T-helper 17 cell (primary cell): ENCODE measurements around the gene FCF1. TPM values are rescaled to one million over a fixed set of nuclear protein-coding genes. Genes with fewer than 3 reads are reported as not detected.
A peak's percentile ranks its signal among the peaks of the same experiment; 100 is the strongest.
"Not testable (repeated sequence)": the region's sequence is repeated elsewhere in the genome, so short reads cannot be mapped to it uniquely, and the experiment has no call there.

ENCODE experiments used
- ATAC-seq: fragments of 150-1000 bp; cut with Tn5 transposase; 2 replicates; pipeline ENCODE4 v1.10.0; 2021; ENCODE audit warnings: mild to moderate bottlenecking, moderate library complexity
- DNase-seq, 3 donors: peaks; one replicate each; pipeline versions ENCODE4 v3.0.0 to v3.0.0-alpha.2; 2020 to 2021
- H3K9me3 ChIP-seq: one replicate; pipeline ENCODE4 v1.7.0; 2013; ENCODE audit warnings: low read length, mild to moderate bottlenecking; ENCODE audit not compliant: control insufficient read depth, poor library complexity, severe bottlenecking
- H3K27ac Mint-ChIP-seq: one replicate; pipeline ENCODE4 v1.8.0; 2022; ENCODE audit warnings: mild to moderate bottlenecking, moderate library complexity, mixed read lengths
- H3K27me3 Mint-ChIP-seq: one replicate; pipeline ENCODE4 v1.8.0; 2022; ENCODE audit warnings: mixed read lengths
- H3K36me3 Mint-ChIP-seq: one replicate; pipeline ENCODE4 v1.8.0; 2022; ENCODE audit warnings: low read depth, mixed read lengths
- H3K4me1 Mint-ChIP-seq: one replicate; pipeline ENCODE4 v1.8.0; 2022; ENCODE audit warnings: mild to moderate bottlenecking, mixed read lengths
- H3K4me3 Mint-ChIP-seq: one replicate; pipeline ENCODE4 v1.8.0; 2022; ENCODE audit warnings: mild to moderate bottlenecking, moderate library complexity, mixed read lengths
- total RNA-seq, 4 donors: library from RNA in 2 of 4; stranded (reverse) in 2 of 4; gene quantifications; one replicate each; pipeline ENCODE4 v1.2.3 and lab custom pipeline; 2022 to 2026

FCF1 gene
- total RNA-seq, 2 donors from 2014 or later, result 37.2 to 39.5 TPM

GRCh38 chr14:74754899-74755298 lies 42.0 kb downstream of the FCF1 start:
- H3K36me3 Mint-ChIP-seq, result peaks cover 5% of the 10 kb centered on the region
- peaks cover 4% of the 10 kb centered on the region for H3K9me3 ChIP-seq
- no peak for DNase-seq
- H3K4me3 Mint-ChIP-seq, result no peak overlapping the region
- no peaks in the 10 kb centered on the region for H3K4me1 Mint-ChIP-seq
- H3K27me3 Mint-ChIP-seq, result no peaks in the 10 kb centered on the region
- no peak overlapping the region for H3K27ac Mint-ChIP-seq
- ATAC-seq, result no peak

GRCh38 chr14:74756326-74756725 lies 43.4 kb downstream of the FCF1 start:
- ATAC-seq (no peak), DNase-seq (no peak)
- peaks cover 4% of the 10 kb centered on the region for H3K9me3 ChIP-seq
- H3K4me1 Mint-ChIP-seq, result no peaks in the 10 kb centered on the region
- H3K36me3 Mint-ChIP-seq, result peaks cover 5% of the 10 kb centered on the region
- no peaks in the 10 kb centered on the region for H3K27me3 Mint-ChIP-seq
- H3K4me3 Mint-ChIP-seq, result no peak overlapping the region
- no peak overlapping the region for H3K27ac Mint-ChIP-seq

- not testable (repeated sequence) for H3K27me3 Mint-ChIP-seq, ATAC-seq, H3K27ac Mint-ChIP-seq, H3K4me1 Mint-ChIP-seq, DNase-seq, H3K4me3 Mint-ChIP-seq, H3K36me3 Mint-ChIP-seq, H3K9me3 ChIP-seq
These were observed 45.6 kb downstream of the FCF1 start for GRCh38 chr14:74758505-74758904.

GRCh38 chr14:74762917-74763802 lies 50.2 kb downstream of the FCF1 start, which contains the start of gene YLPM1:
Gene YLPM1, plus strand, starts transcription at chr14:74763316. Its CDS starts 174 bp downstream, at chr14:74763490.
- peak; percentile 94 for ATAC-seq
- H3K27ac Mint-ChIP-seq, result peak within 1 kb of the TSS; percentile 97
- peaks cover 5% of the 10 kb centered on the region for H3K36me3 Mint-ChIP-seq
- peaks cover 38% of the 10 kb centered on the region for H3K4me1 Mint-ChIP-seq
- peak; percentile 84 to 92 (median 88) for DNase-seq
- peak within 1 kb of the TSS; percentile 99 for H3K4me3 Mint-ChIP-seq
- H3K27me3 Mint-ChIP-seq, result no peaks in the 10 kb centered on the region
- no peaks in the 10 kb centered on the region for H3K9me3 ChIP-seq

- peaks cover 42% of the 10 kb centered on the region for H3K4me1 Mint-ChIP-seq
- H3K4me3 Mint-ChIP-seq, result peak overlapping the region; percentile 99
- ATAC-seq, result no peak
These were observed 51.0 kb downstream of the FCF1 start for GRCh38 chr14:74763803-74764531.

GRCh38 chr14:74765721-74766120 lies 52.8 kb downstream of the FCF1 start:
- Mint-ChIP-seq H3K27ac (peak overlapping the region; percentile 97), H3K4me3 (peak overlapping the region; percentile 99), H3K4me1 (peaks cover 49% of the 10 kb centered on the region), H3K27me3 (no peaks in the 10 kb centered on the region), H3K36me3 (peaks cover 6% of the 10 kb centered on the region)
- DNase-seq (no peak), ATAC-seq (no peak)
- no peaks in the 10 kb centered on the region for H3K9me3 ChIP-seq

More at GRCh38 chr14:74763803-74764531, 51.0 kb downstream of the FCF1 start:
- H3K9me3 ChIP-seq, result no peaks in the 10 kb centered on the region
- DNase-seq, result no peak
- peaks cover 5% of the 10 kb centered on the region for H3K36me3 Mint-ChIP-seq
- peak overlapping the region; percentile 97 for H3K27ac Mint-ChIP-seq
- no peaks in the 10 kb centered on the region for H3K27me3 Mint-ChIP-seq

GRCh38 chr14:74771399-74771798 lies 58.5 kb downstream of the FCF1 start:
- H3K36me3 Mint-ChIP-seq, result peaks cover 7% of the 10 kb centered on the region
- DNase-seq, result no peak
- no peak overlapping the region for H3K4me3 Mint-ChIP-seq
- peaks cover 39% of the 10 kb centered on the region for H3K4me1 Mint-ChIP-seq
- H3K27me3 Mint-ChIP-seq, result no peaks in the 10 kb centered on the region
- no peak for ATAC-seq
- peak overlapping the region; percentile 80 for H3K27ac Mint-ChIP-seq
- H3K9me3 ChIP-seq, result no peaks in the 10 kb centered on the region

GRCh38 chr14:74784634-74785033 lies 71.7 kb downstream of the FCF1 start:
- DNase-seq (no peak), ATAC-seq (peak; percentile 69)
- Mint-ChIP-seq H3K27me3 (no peaks in the 10 kb centered on the region), H3K4me3 (no peak overlapping the region), H3K4me1 (peaks cover 22% of the 10 kb centered on the region), H3K36me3 (peaks cover 12% of the 10 kb centered on the region), H3K27ac (peak overlapping the region; percentile 65)
- H3K9me3 ChIP-seq, result no peaks in the 10 kb centered on the region

- Mint-ChIP-seq H3K4me1 (peaks cover 22% of the 10 kb centered on the region), H3K27me3 (no peaks in the 10 kb centered on the region), H3K36me3 (peaks cover 12% of the 10 kb centered on the region), H3K4me3 (no peak overlapping the region), H3K27ac (peak overlapping the region; percentile 65)
- no peak for ATAC-seq
- DNase-seq, result no peak
- no peaks in the 10 kb centered on the region for H3K9me3 ChIP-seq
These were observed 72.2 kb downstream of the FCF1 start for GRCh38 chr14:74785056-74785613.

- no peak overlapping the region for H3K27ac Mint-ChIP-seq
- H3K4me1 Mint-ChIP-seq, result peaks cover 19% of the 10 kb centered on the region
- peak overlapping the region; percentile 41 for H3K4me3 Mint-ChIP-seq
- H3K27me3 Mint-ChIP-seq, result no peaks in the 10 kb centered on the region
- H3K36me3 Mint-ChIP-seq, result peaks cover 7% of the 10 kb centered on the region
- no peaks in the 10 kb centered on the region for H3K9me3 ChIP-seq
- DNase-seq, result no peak
- ATAC-seq, result no peak
These were observed 73.9 kb downstream of the FCF1 start for GRCh38 chr14:74786796-74787315.
